Activated CD4-positive, alpha-beta T cell treated with anti-CD3 and anti-CD28 coated beads, Interleukin-2, amount 10 ng/mL, durations not matched to agents 7 days and 5 days (primary cell): Measurements from ENCODE around the gene AK8. TPM values are rescaled to one million over a fixed set of nuclear protein-coding genes. Genes with fewer than 3 reads are reported as not detected.

Experiments
- CTCF ChIA-PET: fragments of 350-600 bp; sonication (Branson Sonifier 250); formaldehyde crosslinking; loops from one replicate; lab custom pipeline; 2021; ENCODE audit warnings: antibody characterized with exemption; lab: Charles Lee
- POLR2A ChIA-PET: fragments of 350-600 bp; sonication (Branson Sonifier 250); formaldehyde crosslinking; loops from one replicate; lab custom pipeline; 2021; ENCODE audit warnings: antibody characterized with exemption; lab: Charles Lee
- DNase-seq: peaks from one replicate; pipeline ENCODE4 v3.0.0-alpha.2; 2020
- H3K27ac Mint-ChIP-seq: one replicate; pipeline ENCODE4 v1.8.0; 2021; ENCODE audit warnings: mild to moderate bottlenecking, moderate library complexity, mixed read lengths
- H3K27me3 Mint-ChIP-seq: one replicate; pipeline ENCODE4 v1.8.0; 2021; ENCODE audit warnings: mixed read lengths
- H3K36me3 Mint-ChIP-seq: one replicate; pipeline ENCODE4 v1.8.0; 2021; ENCODE audit warnings: low read depth, mixed read lengths
- H3K4me1 Mint-ChIP-seq: one replicate; pipeline ENCODE4 v1.8.0; 2021; ENCODE audit warnings: mixed read lengths
- H3K4me3 Mint-ChIP-seq: one replicate; pipeline ENCODE4 v1.8.0; 2021; ENCODE audit warnings: mild to moderate bottlenecking, moderate library complexity, mixed read lengths
- H3K9me3 Mint-ChIP-seq: one replicate; pipeline ENCODE4 v1.8.0; 2021; ENCODE audit warnings: mixed read lengths
- total RNA-seq, 2 experiments: library from RNA; stranded (reverse); gene quantifications; one replicate each; pipeline ENCODE4 v1.2.3, GENCODE V29; 2021

Gene AK8
- total RNA-seq, 2 experiments from 2014 or later = not detected

DNA sequence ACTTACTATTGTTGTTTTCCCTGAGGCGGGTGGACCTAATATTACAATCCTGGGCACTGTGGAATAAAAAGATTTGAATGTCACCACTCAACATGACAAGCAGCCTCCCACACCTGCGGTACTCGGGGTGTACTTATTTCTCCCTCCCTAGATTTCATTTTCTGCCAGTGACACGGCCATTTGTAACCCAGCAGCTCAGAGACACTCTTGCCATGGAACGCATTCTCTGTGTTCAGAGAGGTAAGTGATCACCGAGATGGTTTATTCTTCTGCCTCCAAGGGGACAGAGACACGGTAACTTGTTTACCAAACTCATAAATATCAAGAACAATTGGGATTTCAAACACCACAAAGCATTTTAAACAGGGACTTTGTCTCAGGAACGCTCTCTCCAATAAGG, 11.2 kb downstream of the AK8 start:
- H3K27ac Mint-ChIP-seq = no peak overlapping the region
- H3K4me1 Mint-ChIP-seq = peaks cover 5% of the 10 kb centered on the region
- H3K9me3 Mint-ChIP-seq = no peaks in the 10 kb centered on the region
- H3K4me3 Mint-ChIP-seq = no peak overlapping the region
- ChIA-PET POLR2A (interaction anchor here (0.6 kb wide), 1 partner anchor 97 kb away, joined by 3 read pairs; no protein-coding TSS in a partner anchor), CTCF (no interaction called here)
- H3K36me3 Mint-ChIP-seq = no peaks in the 10 kb centered on the region
- DNase-seq = no peak
- H3K27me3 Mint-ChIP-seq = peaks cover 2% of the 10 kb centered on the region

DNA sequence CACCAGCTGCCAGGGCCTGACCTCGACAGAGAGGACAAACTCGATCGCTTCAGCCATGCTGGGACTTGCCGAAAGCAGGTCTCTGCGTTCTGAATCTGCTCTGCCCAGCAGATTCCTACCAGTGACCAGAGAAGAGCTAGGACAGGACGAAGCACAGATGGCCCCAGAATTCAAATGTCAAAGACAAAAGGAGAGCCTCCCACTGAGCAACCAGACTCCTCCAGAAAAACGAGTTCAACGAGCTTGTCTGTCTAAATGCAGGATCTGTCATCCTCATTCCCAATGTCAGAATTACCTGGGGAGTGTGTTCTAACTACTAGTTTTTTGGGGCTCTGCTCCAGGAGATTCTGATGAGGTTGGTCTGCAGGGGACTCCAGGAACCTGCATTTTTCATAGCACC, 13.4 kb downstream of the AK8 start:
- H3K36me3 Mint-ChIP-seq = no peaks in the 10 kb centered on the region
- POLR2A ChIA-PET = no interaction called here
- peaks cover 5% of the 10 kb centered on the region for H3K4me1 Mint-ChIP-seq
- H3K9me3 Mint-ChIP-seq = no peaks in the 10 kb centered on the region
- no peak overlapping the region for H3K27ac Mint-ChIP-seq
- peaks cover 2% of the 10 kb centered on the region for H3K27me3 Mint-ChIP-seq
- no peak for DNase-seq
- CTCF ChIA-PET = no interaction called here
- no peak overlapping the region for H3K4me3 Mint-ChIP-seq

DNA sequence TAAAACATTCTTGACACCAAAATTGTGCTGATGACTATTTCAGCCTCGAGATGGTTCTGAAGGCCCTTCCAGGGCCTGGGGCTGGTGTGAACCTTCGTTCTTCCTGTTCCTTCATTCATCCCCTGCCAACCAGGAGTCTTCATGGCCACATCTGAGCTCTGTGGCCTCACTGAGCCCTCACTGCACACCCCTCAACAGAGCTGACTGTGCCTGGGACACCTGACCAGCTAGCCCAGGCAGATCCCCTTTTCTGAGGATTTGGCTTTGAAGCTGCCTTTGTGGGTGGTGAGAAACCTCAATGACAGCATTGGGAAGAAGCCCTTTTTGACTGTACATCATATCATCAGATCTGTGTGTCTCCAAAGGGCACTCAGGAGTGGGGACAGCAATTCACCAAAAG, 13.8 kb downstream of the AK8 start:
- peaks cover 5% of the 10 kb centered on the region for H3K4me1 Mint-ChIP-seq
- H3K36me3 Mint-ChIP-seq = no peaks in the 10 kb centered on the region
- DNase-seq = no peak
- no peaks in the 10 kb centered on the region for H3K9me3 Mint-ChIP-seq
- peaks cover 2% of the 10 kb centered on the region for H3K27me3 Mint-ChIP-seq
- ChIA-PET POLR2A (no interaction called here), CTCF (interaction anchor here (0.6 kb wide), 1 partner anchor 858 kb away, joined by 3 read pairs; no protein-coding TSS in a partner anchor)
- no peak overlapping the region for H3K27ac Mint-ChIP-seq
- H3K4me3 Mint-ChIP-seq = no peak overlapping the region

DNA sequence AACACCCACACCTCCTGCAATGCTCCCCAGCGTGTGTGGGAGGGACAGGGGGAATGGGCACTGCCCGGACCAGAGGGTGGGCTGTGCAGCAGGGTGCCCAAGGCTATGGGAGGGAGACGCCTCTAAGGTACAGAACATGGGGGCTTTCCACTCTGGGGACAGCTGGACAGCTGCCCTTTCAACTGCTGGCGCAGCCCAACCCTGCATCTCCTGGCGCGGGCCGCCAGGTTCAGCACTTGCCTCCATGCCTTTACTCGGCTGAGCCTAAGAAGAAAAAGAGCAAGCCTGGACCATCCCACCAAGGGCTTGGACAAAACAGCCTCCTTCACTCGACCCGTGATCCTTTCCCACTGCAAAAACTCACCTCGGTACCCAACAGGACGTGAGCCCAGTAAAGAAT, 15.0 kb downstream of the AK8 start:
- Mint-ChIP-seq H3K27me3 (peaks cover 2% of the 10 kb centered on the region), H3K4me1 (peaks cover 5% of the 10 kb centered on the region), H3K27ac (no peak overlapping the region), H3K36me3 (no peaks in the 10 kb centered on the region), H3K9me3 (no peaks in the 10 kb centered on the region), H3K4me3 (no peak overlapping the region)
- no peak for DNase-seq
- ChIA-PET CTCF (no interaction called here), POLR2A (no interaction called here)

DNA sequence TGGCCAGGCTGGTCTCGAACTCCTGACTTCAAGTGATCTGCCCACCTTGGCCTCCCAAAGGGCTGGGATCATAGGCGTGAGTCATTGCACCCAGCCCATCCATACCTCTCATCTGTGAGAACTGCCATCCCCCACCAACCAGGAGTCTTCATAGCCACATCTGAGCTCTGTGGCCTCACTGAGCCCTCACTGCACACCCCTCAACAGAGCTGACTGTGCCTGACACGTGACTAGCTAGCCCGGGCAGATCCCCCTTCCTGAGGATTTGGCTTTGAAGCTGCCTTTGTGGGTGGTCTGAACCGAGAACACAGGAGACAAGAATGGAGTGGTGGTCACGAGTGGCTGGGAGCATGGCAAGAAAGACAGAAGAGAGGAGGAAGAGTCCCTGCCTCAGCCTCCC, 15.6 kb downstream of the AK8 start:
- Mint-ChIP-seq H3K27ac (no peak overlapping the region), H3K9me3 (no peaks in the 10 kb centered on the region), H3K36me3 (no peaks in the 10 kb centered on the region), H3K27me3 (peaks cover 2% of the 10 kb centered on the region), H3K4me3 (no peak overlapping the region), H3K4me1 (peaks cover 5% of the 10 kb centered on the region)
- no peak for DNase-seq
- POLR2A ChIA-PET = interaction anchor here (0.7 kb wide), 1 partner anchor 1202 kb away, joined by 3 read pairs; no protein-coding TSS in a partner anchor
- CTCF ChIA-PET = interaction anchor here (1.0 kb wide), 1 partner anchor 60 kb away, joined by 3 read pairs; no protein-coding TSS in a partner anchor

DNA sequence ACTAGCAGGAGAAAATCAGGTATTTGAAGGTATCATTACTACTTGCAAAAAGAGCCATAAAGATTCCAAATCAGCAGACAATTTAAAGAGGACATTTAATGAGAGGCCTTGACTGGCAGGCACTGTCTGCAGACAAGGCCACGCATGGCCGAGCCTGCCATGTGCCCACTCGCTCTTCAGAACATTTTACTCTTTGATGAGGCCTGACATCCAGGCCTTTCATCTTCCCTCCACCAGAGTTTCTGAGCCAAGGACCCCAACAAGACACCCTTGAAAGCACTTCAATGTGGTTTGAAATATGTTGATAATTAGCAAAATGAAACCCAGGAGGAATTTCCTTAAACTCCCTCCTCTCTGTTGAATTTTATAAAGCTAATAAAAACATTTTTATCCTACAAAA, 16.4 kb downstream of the AK8 start:
- H3K36me3 Mint-ChIP-seq = no peaks in the 10 kb centered on the region
- H3K4me3 Mint-ChIP-seq = no peak overlapping the region
- ChIA-PET POLR2A (interaction anchor here (0.7 kb wide), 1 partner anchor 1203 kb away, joined by 3 read pairs; no protein-coding TSS in a partner anchor), CTCF (interaction anchor here (0.6 to 1.3 kb wide), 3 partner anchors 11 to 59 kb away, joined by 3 read pairs; no protein-coding TSS in a partner anchor)
- DNase-seq = no peak
- H3K27ac Mint-ChIP-seq = no peak overlapping the region
- no peaks in the 10 kb centered on the region for H3K9me3 Mint-ChIP-seq
- H3K4me1 Mint-ChIP-seq = peaks cover 5% of the 10 kb centered on the region
- peaks cover 2% of the 10 kb centered on the region for H3K27me3 Mint-ChIP-seq

DNA sequence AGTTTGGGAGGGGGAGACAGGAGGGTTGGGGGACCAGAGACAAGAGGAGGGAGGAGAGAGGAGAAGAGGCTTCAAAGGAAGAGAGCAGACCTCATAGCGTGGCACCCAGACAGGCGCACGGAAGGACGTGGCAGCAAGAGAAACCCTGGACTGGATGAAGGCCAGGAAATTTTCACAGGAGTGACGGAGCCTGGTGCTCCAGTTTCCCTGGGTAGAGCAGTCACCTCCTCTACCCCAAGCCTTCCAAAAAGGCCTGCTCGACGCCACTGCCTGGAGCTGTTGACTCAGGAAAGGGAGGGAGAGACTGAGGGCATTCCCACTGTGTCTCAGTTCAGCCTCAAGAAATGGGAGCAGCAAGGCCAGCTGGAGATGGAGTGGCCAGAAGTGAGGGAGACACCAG, 19.3 kb downstream of the AK8 start:
- H3K9me3 Mint-ChIP-seq = no peaks in the 10 kb centered on the region
- H3K27me3 Mint-ChIP-seq = no peaks in the 10 kb centered on the region
- DNase-seq = no peak
- peaks cover 13% of the 10 kb centered on the region for H3K4me1 Mint-ChIP-seq
- CTCF ChIA-PET = interaction anchor here (0.7 to 1.5 kb wide), 3 partner anchors 20 to 429 kb away, joined by 3 read pairs; partner anchors contain the start of gene SPACA9
- no peak overlapping the region for H3K27ac Mint-ChIP-seq
- POLR2A ChIA-PET = no interaction called here
- H3K36me3 Mint-ChIP-seq = no peaks in the 10 kb centered on the region
- H3K4me3 Mint-ChIP-seq = no peak overlapping the region

DNA sequence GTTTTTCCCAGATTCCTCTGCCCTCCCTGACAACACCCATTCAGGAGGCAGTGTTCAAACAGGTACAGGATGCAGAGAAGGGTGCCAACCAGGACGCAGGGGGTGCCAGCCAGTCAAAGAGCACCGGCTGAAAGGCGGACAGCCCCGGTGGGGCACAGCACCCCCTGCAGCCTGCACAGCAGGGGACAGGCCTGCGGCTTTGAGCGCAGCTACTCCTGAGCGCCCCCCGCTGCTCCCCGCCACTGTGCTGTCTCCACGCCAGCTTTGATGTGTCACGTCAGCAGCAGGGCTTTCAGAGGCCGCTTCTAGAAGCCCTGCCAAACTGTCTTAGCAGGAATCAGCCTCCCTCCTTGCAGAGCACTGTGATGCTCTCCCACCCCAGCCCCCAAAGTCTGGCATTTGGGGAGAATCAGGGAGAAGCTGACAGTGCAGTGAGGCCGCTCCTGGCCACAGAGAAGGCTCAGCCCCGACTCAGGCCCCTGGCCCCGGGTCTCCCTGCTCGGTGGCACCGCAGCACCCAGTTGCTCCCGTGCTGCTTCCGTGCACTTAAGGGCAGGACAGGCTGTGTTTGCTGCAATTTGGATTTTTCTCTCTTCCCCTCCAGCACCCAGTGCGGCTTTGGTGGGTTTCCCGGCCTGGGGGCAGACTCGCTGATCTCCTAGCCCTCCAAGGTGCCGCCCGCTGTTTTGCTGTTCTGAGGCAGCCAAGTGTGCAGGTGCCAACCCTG, 20.3 kb downstream of the AK8 start:
- POLR2A ChIA-PET = no interaction called here
- H3K36me3 Mint-ChIP-seq = no peaks in the 10 kb centered on the region
- H3K4me1 Mint-ChIP-seq = peaks cover 13% of the 10 kb centered on the region
- H3K27ac Mint-ChIP-seq = no peak overlapping the region
- H3K9me3 Mint-ChIP-seq = no peaks in the 10 kb centered on the region
- CTCF ChIA-PET = interaction anchor here (1.5 kb wide), 1 partner anchor 42 kb away, joined by 3 read pairs; no protein-coding TSS in a partner anchor
- DNase-seq = no peak
- H3K27me3 Mint-ChIP-seq = no peaks in the 10 kb centered on the region
- H3K4me3 Mint-ChIP-seq = no peak overlapping the region

DNA sequence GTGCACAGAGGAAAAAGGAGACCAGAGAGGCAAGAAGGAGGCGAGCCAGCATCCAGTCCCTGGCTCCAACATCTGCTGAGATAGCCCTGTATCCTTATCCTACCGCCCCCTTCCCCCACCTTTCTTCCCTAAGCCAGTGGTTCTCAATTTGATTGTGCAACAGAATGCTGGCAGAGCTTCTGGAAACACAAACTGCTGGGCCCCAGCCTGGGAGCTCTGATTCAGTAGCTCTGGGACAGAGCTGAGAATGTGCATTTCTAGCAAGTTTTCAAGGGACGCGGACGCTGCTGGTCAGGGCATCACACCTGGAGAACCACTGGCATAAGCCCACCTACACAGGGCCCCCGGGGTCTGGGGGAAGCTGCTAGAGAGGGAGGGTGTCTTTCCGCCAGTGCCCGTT, 21.1 kb downstream of the AK8 start:
- Mint-ChIP-seq H3K36me3 (no peaks in the 10 kb centered on the region), H3K27me3 (no peaks in the 10 kb centered on the region), H3K27ac (peak overlapping the region; percentile 14), H3K9me3 (no peaks in the 10 kb centered on the region), H3K4me3 (no peak overlapping the region), H3K4me1 (peaks cover 8% of the 10 kb centered on the region)
- ChIA-PET CTCF (interaction anchor here (1.4 kb wide), 1 partner anchor 10 kb away, joined by 3 read pairs; no protein-coding TSS in a partner anchor), POLR2A (no interaction called here)
- no peak for DNase-seq

DNA sequence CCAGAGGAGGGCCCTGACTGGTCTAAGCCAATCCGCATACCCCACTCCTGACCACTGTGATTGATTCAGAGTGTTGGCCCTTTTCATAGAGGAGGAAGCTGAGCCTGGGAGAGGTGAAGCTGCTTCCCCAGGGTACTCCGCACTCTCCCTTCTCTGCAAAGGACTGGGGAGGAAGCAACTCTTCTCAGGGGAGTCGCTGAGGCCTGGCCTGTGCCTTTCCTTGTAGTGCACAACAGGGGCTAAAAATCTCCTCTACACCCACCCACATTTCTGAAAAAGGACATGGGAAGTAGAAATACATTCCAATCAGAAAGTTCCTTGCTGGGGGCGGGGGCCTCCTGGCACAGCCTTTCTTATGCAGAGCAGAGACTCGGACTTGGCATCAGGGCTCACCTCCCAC, 22.2 kb downstream of the AK8 start:
- no peak overlapping the region for H3K4me3 Mint-ChIP-seq
- CTCF ChIA-PET = interaction anchor here (1.4 kb wide), 1 partner anchor 9 kb away, joined by 3 read pairs; no protein-coding TSS in a partner anchor
- H3K4me1 Mint-ChIP-seq = peaks cover 19% of the 10 kb centered on the region
- H3K9me3 Mint-ChIP-seq = no peaks in the 10 kb centered on the region
- POLR2A ChIA-PET = no interaction called here
- H3K36me3 Mint-ChIP-seq = no peaks in the 10 kb centered on the region
- DNase-seq = no peak
- H3K27ac Mint-ChIP-seq = no peak overlapping the region
- no peaks in the 10 kb centered on the region for H3K27me3 Mint-ChIP-seq

DNA sequence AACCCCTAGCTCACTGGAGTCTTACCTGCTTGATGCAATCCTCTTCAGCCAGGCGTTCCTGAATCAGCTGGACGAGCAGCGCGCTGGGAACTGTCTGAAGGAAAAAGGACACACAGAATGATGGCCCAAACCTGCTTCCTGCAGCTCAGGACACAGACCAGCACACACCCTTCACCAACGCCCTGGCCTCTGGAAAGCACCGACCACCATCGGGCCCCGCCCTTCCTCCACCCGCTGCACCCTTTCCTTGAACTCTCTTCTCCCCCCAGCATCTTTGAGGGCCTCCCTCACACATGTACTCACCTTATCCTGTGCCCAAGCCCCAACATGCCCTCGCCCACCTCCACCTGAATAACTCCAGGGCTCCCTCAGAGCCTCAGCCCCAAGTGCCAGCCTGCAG, 23.3 kb downstream of the AK8 start:
- DNase-seq = no peak
- Mint-ChIP-seq H3K9me3 (no peaks in the 10 kb centered on the region), H3K27ac (peak overlapping the region; percentile 15), H3K36me3 (no peaks in the 10 kb centered on the region), H3K4me1 (peaks cover 24% of the 10 kb centered on the region), H3K4me3 (no peak overlapping the region), H3K27me3 (no peaks in the 10 kb centered on the region)
- ChIA-PET CTCF (no interaction called here), POLR2A (no interaction called here)

DNA sequence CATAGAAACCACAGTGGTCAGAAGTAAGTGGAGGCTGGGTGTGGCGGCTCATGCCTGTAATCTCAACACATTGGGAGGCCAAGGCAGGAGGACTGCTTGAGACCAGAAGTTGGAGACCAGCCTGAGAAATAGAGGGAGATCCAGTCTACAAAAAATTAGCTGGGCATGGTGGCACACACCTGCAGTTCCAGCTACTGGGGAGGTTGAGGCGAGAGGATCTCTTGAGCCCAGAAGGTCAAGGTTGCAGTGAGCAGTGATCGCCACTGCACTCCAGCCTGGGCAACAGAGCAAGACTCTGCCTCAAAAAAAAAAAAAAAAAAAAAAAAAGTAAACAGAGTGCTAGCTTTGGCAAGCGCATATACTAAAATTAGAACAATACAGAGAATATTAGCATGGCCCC, 24.6 kb downstream of the AK8 start:
- Mint-ChIP-seq H3K4me1 (peaks cover 37% of the 10 kb centered on the region), H3K27ac (no peak overlapping the region), H3K36me3 (no peaks in the 10 kb centered on the region), H3K27me3 (no peaks in the 10 kb centered on the region), H3K4me3 (no peak overlapping the region), H3K9me3 (no peaks in the 10 kb centered on the region)
- ChIA-PET CTCF (no interaction called here), POLR2A (no interaction called here)
- no peak for DNase-seq

DNA sequence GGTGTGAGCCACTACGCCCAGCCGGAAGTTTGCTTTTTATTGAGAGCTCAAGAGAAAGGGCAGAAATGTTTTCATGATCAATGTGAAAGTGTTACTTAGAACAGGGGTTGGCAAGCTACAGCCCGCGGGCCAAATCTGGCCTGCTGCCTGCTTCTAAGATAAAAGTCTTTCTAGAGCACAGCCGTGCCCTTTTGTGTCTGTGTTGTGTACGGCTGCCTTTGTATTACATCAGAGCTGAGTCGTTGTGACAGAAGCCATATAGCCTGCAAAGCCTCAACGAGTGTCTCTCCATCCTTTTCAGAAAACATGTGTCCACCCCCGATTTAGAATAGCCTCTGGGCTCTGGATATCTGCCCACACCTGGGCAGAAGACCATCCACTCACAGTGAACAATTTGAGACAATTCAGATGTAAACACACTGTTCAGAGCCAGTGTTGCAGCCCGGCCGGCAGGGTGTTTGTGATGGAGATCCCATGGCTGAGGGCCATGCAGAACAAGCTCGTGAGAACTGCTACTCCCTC, 28.8 kb downstream of the AK8 start:
- Mint-ChIP-seq H3K9me3 (no peaks in the 10 kb centered on the region), H3K4me3 (peak overlapping the region; percentile 60), H3K36me3 (no peaks in the 10 kb centered on the region), H3K4me1 (peaks cover 31% of the 10 kb centered on the region), H3K27me3 (no peaks in the 10 kb centered on the region), H3K27ac (peak overlapping the region; percentile 95)
- POLR2A ChIA-PET = no interaction called here
- DNase-seq = peak; percentile 33
- CTCF ChIA-PET = interaction anchor here (1.2 kb wide), 1 partner anchor 53 kb away, joined by 3 read pairs; no protein-coding TSS in a partner anchor
